ENCODE measurements around the gene IMMT.
A peak's percentile ranks its signal among the peaks of the same experiment; 100 is the strongest.
"Not testable (repeated sequence)": the region's sequence is repeated elsewhere in the genome, so short reads cannot be mapped to it uniquely, and the experiment has no call there.

The IMMT gene

GRCh38 chr2:86225581-86225980 is 30.3 kb upstream of the IMMT start:
- peak; percentile 24 for DNase-seq

- DNase-seq: no peak
These were observed 29.5 kb upstream of the IMMT start for GRCh38 chr2:86224645-86225355.

GRCh38 chr2:86223927-86224560 is 28.8 kb upstream of the IMMT start:
- DNase-seq: no peak

- DNase-seq: peak; percentile 44
These were observed 28.1 kb upstream of the IMMT start for GRCh38 chr2:86223140-86223926.

GRCh38 chr2:86221066-86221684 is 25.9 kb upstream of the IMMT start:
- peak; percentile 50 for DNase-seq

GRCh38 chr2:86219896-86220295 is 24.6 kb upstream of the IMMT start:
- no peak for DNase-seq

- DNase-seq: no peak
These were observed 22.9 kb upstream of the IMMT start for GRCh38 chr2:86218124-86218523.

GRCh38 chr2:86216575-86217555 is 21.6 kb upstream of the IMMT start:
- DNase-seq: peak; percentile 24

- no peak for DNase-seq
These were observed 19.2 kb upstream of the IMMT start for GRCh38 chr2:86214503-86214832.

GRCh38 chr2:86213699-86214502 is 18.6 kb upstream of the IMMT start:
- DNase-seq: no peak

GRCh38 chr2:86213056-86213455 is 17.8 kb upstream of the IMMT start:
- no peak for DNase-seq

GRCh38 chr2:86211796-86212188 is 16.5 kb upstream of the IMMT start:
- DNase-seq: no peak

- DNase-seq: no peak
These were observed 16.0 kb upstream of the IMMT start for GRCh38 chr2:86211033-86211795.

- DNase-seq: no peak
These were observed 9.2 kb upstream of the IMMT start for GRCh38 chr2:86204458-86204857.

- DNase-seq: no peak
These were observed 8.4 kb upstream of the IMMT start for GRCh38 chr2:86203614-86204013.

GRCh38 chr2:86202702-86203101 is 7.4 kb upstream of the IMMT start:
- DNase-seq: no peak

GRCh38 chr2:86202336-86202692 is 7.1 kb upstream of the IMMT start:
- DNase-seq: no peak

- DNase-seq: no peak
These were observed 6.5 kb upstream of the IMMT start for GRCh38 chr2:86201671-86202335.

- not testable (repeated sequence) for DNase-seq
These were observed 5.3 kb upstream of the IMMT start for GRCh38 chr2:86200564-86200963.

GRCh38 chr2:86199834-86200177 is 4.5 kb upstream of the IMMT start:
- DNase-seq: no peak

All from EL (cell line).